SKM-1 treated with dmso at 0.1 percent for 144 hours (cell line): Measurements from ENCODE around the gene TAF1A.

Source experiments
- DNase-seq: peaks from one replicate; lab custom pipeline; 2025; ENCODE audit not compliant: unreplicated experiment; lab: John Stamatoyannopoulos, UW

TAF1A gene

DNA sequence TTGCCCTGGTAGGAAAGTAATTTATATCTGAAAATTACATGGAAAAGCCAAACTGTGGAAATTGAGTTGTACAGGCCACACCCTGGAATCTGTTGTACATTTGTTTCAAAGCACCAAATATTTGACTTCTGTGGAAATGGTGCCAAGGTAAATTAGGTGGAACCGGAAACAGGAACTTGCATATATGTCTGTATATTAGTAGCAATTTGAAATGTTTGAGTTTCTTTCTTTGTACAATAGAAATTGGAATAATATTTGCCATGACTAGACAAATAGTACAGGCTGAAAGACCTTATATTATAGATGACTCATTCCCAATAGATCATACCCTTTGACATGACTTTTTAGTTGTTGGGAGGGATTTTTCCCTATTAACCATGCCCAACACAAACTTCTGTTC is 10.5 kb upstream of the TAF1A start:
- DNase-seq, result no peak

- no peak for DNase-seq
These were observed 7.0 kb upstream of the TAF1A start for GRCh38 chr1:222596696-222597095.

DNA sequence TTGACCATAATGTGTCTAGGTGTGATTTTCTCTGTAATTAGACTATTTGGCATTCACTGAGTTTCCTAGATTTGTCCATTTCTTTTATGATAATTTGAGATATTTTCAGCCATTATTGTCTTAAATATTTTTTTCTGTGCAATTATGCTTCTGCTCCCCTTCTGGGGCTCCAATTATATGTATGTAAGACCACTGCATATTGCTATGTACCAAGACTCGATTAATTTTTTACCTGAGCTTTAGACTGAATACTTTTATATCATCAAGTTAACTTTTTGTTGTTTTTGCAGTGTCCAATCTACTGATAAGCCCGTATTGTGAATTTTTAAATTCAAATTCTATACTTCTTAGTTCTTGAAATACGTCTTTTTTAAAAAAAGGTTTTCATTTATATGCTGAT is 5.1 kb upstream of the TAF1A start:
- DNase-seq, result no peak

GRCh38 chr1:222592171-222592570 is 2.4 kb upstream of the TAF1A start:
- DNase-seq, result no peak

DNA sequence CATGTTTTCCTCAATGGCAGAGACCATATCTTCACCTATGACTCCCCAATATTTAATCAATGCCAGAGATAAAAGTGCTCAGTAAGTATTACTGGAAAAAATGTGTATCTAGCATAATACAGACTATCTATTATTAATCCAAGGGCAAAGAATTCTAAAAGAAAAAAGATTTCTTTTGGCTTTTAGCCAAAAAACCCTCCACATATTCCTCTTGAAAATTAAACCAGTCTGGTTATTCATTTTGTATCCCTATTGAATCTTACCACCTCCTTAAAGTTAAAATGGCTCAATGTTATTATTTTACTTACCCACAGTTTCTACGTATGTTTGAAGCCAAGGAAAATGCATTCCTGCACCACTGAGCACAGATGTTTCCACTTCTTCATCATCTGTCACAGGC is 1.6 kb downstream of the TAF1A start:
- DNase-seq, result no peak

GRCh38 chr1:222586842-222587241 is 2.9 kb downstream of the TAF1A start:
- DNase-seq, result no peak

GRCh38 chr1:222583079-222583478 is 6.7 kb downstream of the TAF1A start:
- DNase-seq, result peak; percentile 82

GRCh38 chr1:222582099-222582774 is 7.5 kb downstream of the TAF1A start:
- DNase-seq, result no peak

GRCh38 chr1:222579316-222579715 is 10.4 kb downstream of the TAF1A start:
- no peak for DNase-seq

- DNase-seq, result no peak
These were observed 18.9 kb downstream of the TAF1A start for GRCh38 chr1:222570837-222571236.

DNA sequence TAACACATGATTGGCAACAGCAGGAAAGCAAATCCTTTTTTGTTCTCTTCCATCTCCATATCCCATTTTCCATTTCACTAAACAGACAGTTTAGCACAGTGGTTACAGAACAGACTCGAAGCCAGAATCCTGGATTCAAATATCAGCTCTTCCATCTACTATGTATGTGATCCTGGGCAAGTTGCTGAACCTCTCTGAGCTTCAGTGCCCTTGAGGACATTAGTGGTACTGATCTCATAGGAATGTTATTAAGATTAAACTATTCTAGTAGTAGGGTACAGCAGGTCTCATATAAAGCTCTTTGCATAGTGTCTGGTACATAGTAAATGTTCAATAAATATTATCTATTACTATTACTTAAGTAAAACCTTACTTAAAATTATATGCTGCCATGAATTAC is 28.1 kb downstream of the TAF1A start:
- DNase-seq, result no peak

DNA sequence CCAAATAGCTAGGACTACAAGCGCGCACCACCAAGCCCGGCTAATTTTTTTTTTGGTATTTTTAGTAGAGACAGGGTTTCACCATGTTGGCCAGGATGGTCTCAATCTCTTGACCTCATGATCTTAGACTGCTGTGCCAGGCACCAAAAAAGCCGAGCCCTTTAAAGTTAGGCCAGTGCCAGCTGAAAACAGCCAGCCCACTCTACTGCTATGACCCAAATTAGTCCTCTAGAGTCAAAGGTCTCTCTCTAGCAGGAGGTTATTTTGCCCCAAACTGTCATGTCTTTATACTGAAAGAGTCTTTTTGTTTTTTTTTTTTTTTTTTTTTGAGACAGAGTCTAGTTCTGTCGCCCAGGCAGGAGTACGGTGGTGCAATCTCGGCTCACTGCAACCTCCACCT is 32.2 kb downstream of the TAF1A start:
- no peak for DNase-seq

- no peak for DNase-seq
These were observed 32.6 kb downstream of the TAF1A start for GRCh38 chr1:222557148-222557547.

- no peak for DNase-seq
These were observed 33.6 kb downstream of the TAF1A start for GRCh38 chr1:222555992-222556615.

GRCh38 chr1:222554177-222554576 is 35.6 kb downstream of the TAF1A start:
- no peak for DNase-seq

DNA sequence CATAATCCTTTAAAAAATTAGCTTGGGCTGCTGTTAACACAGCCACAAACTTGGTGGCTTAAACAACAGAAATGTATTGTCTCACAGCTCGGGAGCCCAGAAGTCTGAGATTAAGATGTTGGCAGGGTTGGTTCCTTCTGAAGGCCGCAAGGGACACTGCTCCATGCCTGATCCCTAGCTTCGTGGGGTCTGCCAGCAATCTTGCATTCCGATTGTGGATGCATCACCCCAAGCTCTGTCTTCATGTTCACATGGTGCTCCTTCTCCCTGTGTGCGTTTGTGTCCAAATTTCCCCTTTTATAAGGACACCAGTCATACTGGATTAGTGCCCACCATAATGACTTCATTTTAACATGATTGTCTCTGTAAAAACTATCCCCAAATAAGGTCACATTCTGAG is 36.9 kb downstream of the TAF1A start:
- DNase-seq, result no peak

GRCh38 chr1:222547944-222548671 is 41.6 kb downstream of the TAF1A start, which contains the start of gene HHIPL2:
Gene HHIPL2, minus strand, starts transcription at chr1:222548104. Its CDS starts 60 bp downstream, at chr1:222548044.
- DNase-seq, result no peak

- no peak for DNase-seq
These were observed 42.5 kb downstream of the TAF1A start for GRCh38 chr1:222547260-222547614.

GRCh38 chr1:222546548-222547259 is 43.0 kb downstream of the TAF1A start:
- DNase-seq, result no peak

GRCh38 chr1:222546091-222546490 is 43.6 kb downstream of the TAF1A start:
- DNase-seq, result no peak

DNA sequence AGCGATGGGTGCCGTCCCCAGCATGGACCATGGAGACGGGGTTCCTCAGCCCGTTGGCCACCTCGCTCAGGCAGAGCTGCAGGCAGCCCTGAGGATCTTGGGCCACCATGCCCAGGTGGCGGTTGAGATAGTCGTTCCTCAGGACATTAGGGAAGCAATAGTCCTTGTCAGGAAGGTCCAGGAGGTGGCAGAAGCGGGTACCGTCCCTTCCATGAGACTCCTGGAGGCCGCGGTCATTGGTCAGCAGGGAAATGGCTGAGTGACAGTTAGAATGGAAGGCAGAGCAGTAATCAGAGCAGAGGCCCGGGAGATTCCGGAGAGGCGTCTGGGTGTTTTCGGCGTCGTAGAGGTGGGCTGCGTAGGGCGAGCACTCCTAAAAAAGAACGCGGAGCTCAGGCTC is 45.9 kb downstream of the TAF1A start:
- no peak for DNase-seq

DNA sequence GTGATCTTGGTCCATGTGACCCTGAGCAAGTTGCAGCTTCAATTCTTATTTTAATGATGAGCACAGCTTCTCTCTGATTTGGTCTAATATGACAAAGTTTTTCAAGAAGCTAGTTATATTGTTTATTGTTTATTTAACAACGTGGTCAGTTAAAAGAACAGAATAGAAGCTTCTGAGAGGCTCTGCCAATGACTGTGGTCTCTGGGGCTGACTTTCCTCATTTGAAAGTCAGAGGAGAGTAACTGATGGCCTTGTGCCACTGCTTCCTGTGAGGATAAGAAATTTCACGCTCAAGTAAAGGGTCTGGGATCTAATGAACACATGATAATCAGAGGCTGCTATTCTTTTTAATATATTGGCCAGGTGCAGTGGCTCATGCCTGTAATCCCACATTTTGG is 49.1 kb downstream of the TAF1A start:
- no peak for DNase-seq
